ENCODE results near the gene EML4. TPM values are rescaled to one million over a fixed set of nuclear protein-coding genes. Genes with fewer than 3 reads are reported as not detected.

EML4 gene
- total and polyA plus RNA-seq, 10 of the 15 experiments (the other 5 are each of a cell fraction or from before 2014, with no cell fraction given), result 23.1 to 91.3 (median 77.4) TPM

- POLR2A ChIA-PET, result interaction anchor here (0.7 kb wide), 1 partner anchor 11 kb away, joined by 3 read pairs; no protein-coding TSS in a partner anchor
- H3K9ac ChIP-seq (ENCODE audit: control insufficient read depth, insufficient read depth, low read length), result no peak overlapping the region
Measured at GRCh38 chr2:42233976-42234441, 64.9 kb downstream of the EML4 start.

More at GRCh38 chr2:42233976-42234441, 64.9 kb downstream of the EML4 start:
- intact Hi-C loops (cut with micrococcal nuclease; ENCODE audit: unreplicated experiment), result no loop called here
- DNase-seq (ENCODE audit: low read depth, low spot score) (no peak), ATAC-seq (no peak), FAIRE-seq (no peak)
- RAD21 ChIA-PET (ENCODE audit: unreplicated experiment), result interaction anchor here (1.1 kb wide), 1 partner anchor 147 kb away, joined by 3 read pairs; no protein-coding TSS in a partner anchor
- peaks cover 0 to 2% of the 10 kb centered on the region in 2 experiments; a peak in 1 of 4 replicates for H3K36me3 ChIP-seq (ENCODE audit: control insufficient read depth in 2 of 2, insufficient read depth in 2 of 2, low read length in 1 of 2)
- over 99% methylated on average over 5 of the region's 5 CpGs for WGBS (ENCODE audit: insufficient coverage, insufficient replicate concordance, low lambda C conversion rate, missing lambda C conversion rate)
- CTCF ChIA-PET, result interaction anchor here (0.8 to 12.3 kb wide), 7 partner anchors 11 to 139 kb away, joined by 3 to 186 read pairs (median 3); no protein-coding TSS in a partner anchor
- SMC1A ChIA-PET (ENCODE audit: uncharacterized antibody, unreplicated experiment), result interaction anchor here (1.0 to 1.8 kb wide), 7 partner anchors 10 to 138 kb away, joined by 3 to 6 read pairs (median 4); no protein-coding TSS in a partner anchor
- no peak overlapping the region for H3K4me3 ChIP-seq
- H3K79me2 ChIP-seq (ENCODE audit: control insufficient read depth, insufficient read depth, low read length), result peaks cover 23% of the 10 kb centered on the region
- TF ChIP-seq BCL11A (IDR thresholded peaks at IDR 0.05; ENCODE audit: low read depth, low read length), result no peak
- no peak for TF ChIP-seq MXI1 (IDR thresholded peaks at IDR 0.05; ENCODE audit: low read depth, low read length)
- no peak for TF ChIP-seq ZNF274 (IDR thresholded peaks at IDR 0.05; ENCODE audit: insufficient read depth, insufficient read length)
- TF ChIP-seq RELA (IDR thresholded peaks at IDR 0.05; ENCODE audit: borderline replicate concordance, partially characterized antibody), result no peak
- TF ChIP-seq E2F8 (IDR thresholded peaks at IDR 0.05; ENCODE audit: low read depth, partially characterized antibody), result no peak
- no peak for TF ChIP-seq NKRF (conservative IDR thresholded peaks at IDR 0.05)
- TF ChIP-seq MEF2B (IDR thresholded peaks at IDR 0.05; ENCODE audit: partially characterized antibody, poor library complexity, severe bottlenecking), result no peak
- TF ChIP-seq PAX8 (IDR thresholded peaks at IDR 0.05), result no peak
- no peak for TF ChIP-seq TBL1XR1 (IDR thresholded peaks at IDR 0.05; ENCODE audit: low read depth, low read length)
- TF ChIP-seq NFYA (IDR thresholded peaks at IDR 0.05; ENCODE audit: borderline replicate concordance, low read depth, low read length), result no peak
- no peak for TF ChIP-seq TCF7 (IDR thresholded peaks at IDR 0.05; ENCODE audit: borderline replicate concordance)
- no peak for TF ChIP-seq FOXM1 (IDR thresholded peaks at IDR 0.05; ENCODE audit: low read depth, low read length)
- TF ChIP-seq KAT2A (conservative IDR thresholded peaks at IDR 0.05; ENCODE audit: control insufficient read depth, low read depth, low read length), result no peak
- no peak for TF ChIP-seq JUNB (IDR thresholded peaks at IDR 0.05)
- TF ChIP-seq ELK1 (IDR thresholded peaks at IDR 0.05; ENCODE audit: low read depth, low read length), result no peak
- no peak for TF ChIP-seq POLR2AphosphoS2 (IDR thresholded peaks at IDR 0.05; ENCODE audit: low read depth, low read length)
- no TSS peak for BruUV-seq (replicated peaks)
- no peak overlapping the region for H3K4me2 ChIP-seq (ENCODE audit: control insufficient read depth, insufficient read depth)
- no peak overlapping the region for H3K27ac ChIP-seq (ENCODE audit: control insufficient read depth, insufficient read depth)
- no peaks in the 10 kb centered on the region for H3K27me3 ChIP-seq (replicated peaks in 1 of 2; ENCODE audit: control insufficient read depth in 2 of 2, insufficient read depth in 2 of 2, low read length in 1 of 2)
- no peaks in the 10 kb centered on the region for H3K4me1 ChIP-seq (ENCODE audit: control insufficient read depth, insufficient read depth, low read length)
- in situ Hi-C loops (cut with MboI), result loop anchor here (10.0 kb wide), 1 partner anchor 139 kb away; no protein-coding TSS in a partner anchor
- H2AFZ ChIP-seq (ENCODE audit: control insufficient read depth, low read depth, low read length), result no peak overlapping the region
- no peaks in the 10 kb centered on the region for H4K20me1 ChIP-seq (ENCODE audit: control insufficient read depth, insufficient read depth)
- no peaks in the 10 kb centered on the region for H3K9me3 ChIP-seq (replicated peaks; ENCODE audit: control insufficient read depth, insufficient read depth, low read length)
